ENCODE results near the gene PVALB.
"Not testable (repeated sequence)": the region's sequence is repeated elsewhere in the genome, so short reads cannot be mapped to it uniquely, and the experiment has no call there.

PVALB gene

GRCh38 chr22:36754881-36755280 lies 62.0 kb downstream of the PVALB start:
- DNase-seq: not testable (repeated sequence)

- no peak for DNase-seq
These were observed 62.9 kb downstream of the PVALB start for GRCh38 chr22:36753916-36754315.

GRCh38 chr22:36753120-36753802 lies 63.6 kb downstream of the PVALB start:
- DNase-seq: no peak
